ENCODE measurements around the gene ST6GAL1.

- TF ChIP-seq CTCF (IDR thresholded peaks at IDR 0.05): no peak
- no peak for TF ChIP-seq POLR2AphosphoS5 (IDR thresholded peaks at IDR 0.05; ENCODE audit: low read depth, low read length)
These were observed 43.9 kb upstream of the ST6GAL1 start for GRCh38 chr3:186886202-186886981.
